ENCODE results near the gene WDR18. TPM values are rescaled to one million over a fixed set of nuclear protein-coding genes. Genes with fewer than 3 reads are reported as not detected.

Gene WDR18
- total and polyA plus RNA-seq, 7 donors, result 14.3 to 65.8 (median 30.7) TPM

DNA sequence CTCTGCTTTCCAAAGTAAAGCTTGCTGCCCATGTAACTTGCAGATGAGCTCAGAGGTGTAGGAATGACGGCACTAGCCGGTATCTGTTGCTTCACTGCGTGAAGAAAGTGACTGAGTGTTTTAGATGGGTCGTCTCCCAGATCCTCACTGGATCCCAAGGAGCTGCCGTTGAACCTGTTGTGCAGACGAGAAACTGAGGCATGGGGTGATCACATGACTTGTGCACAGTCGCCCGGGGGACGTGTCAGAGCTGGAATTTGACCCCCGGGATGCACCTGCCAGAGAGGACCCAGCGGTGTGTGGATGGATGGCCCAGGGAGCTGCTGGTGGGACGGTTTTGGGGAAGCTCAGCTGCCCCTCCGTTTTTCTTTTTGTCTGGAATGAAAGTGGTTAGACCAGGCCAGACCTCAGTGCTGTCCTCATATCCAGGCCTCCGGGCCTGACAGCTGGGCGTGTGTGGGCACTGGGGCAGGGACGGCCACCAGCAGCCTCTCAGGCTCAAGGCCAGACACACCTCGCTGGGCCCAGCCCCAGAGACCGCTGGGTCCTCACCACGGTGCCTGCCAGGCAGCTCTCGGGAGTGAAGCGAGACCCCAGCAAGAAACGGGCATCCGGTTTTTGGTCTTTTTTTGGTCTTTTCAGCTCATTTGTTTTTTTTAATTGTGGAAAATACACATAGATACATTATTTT is 45.8 kb upstream of the WDR18 start:
- Histone ChIP-seq H3K4me3 (no peak overlapping the region), H3K27ac (no peak overlapping the region), H3K9me3 (no peaks in the 10 kb centered on the region), H3K27me3 (no peaks in the 10 kb centered on the region), H3K36me3 (no peaks in the 10 kb centered on the region), H3K4me1 (peaks cover 0 to 51% (median 43%) of the 10 kb centered on the region in 4 donors)
- DNase-seq, result no peak
- intact Hi-C loops (cut with DNase I), result no loop called here
- WGBS, 2 donors, result 84 to 91% methylated on average over 23 of the region's 23 CpGs
- TF ChIP-seq POLR2A (IDR thresholded peaks at IDR 0.05) (no peak), EP300 (IDR thresholded peaks at IDR 0.05) (no peak), POLR2AphosphoS5 (IDR thresholded peaks at IDR 0.05) (no peak)
- TF ChIP-seq, protein P1, sequence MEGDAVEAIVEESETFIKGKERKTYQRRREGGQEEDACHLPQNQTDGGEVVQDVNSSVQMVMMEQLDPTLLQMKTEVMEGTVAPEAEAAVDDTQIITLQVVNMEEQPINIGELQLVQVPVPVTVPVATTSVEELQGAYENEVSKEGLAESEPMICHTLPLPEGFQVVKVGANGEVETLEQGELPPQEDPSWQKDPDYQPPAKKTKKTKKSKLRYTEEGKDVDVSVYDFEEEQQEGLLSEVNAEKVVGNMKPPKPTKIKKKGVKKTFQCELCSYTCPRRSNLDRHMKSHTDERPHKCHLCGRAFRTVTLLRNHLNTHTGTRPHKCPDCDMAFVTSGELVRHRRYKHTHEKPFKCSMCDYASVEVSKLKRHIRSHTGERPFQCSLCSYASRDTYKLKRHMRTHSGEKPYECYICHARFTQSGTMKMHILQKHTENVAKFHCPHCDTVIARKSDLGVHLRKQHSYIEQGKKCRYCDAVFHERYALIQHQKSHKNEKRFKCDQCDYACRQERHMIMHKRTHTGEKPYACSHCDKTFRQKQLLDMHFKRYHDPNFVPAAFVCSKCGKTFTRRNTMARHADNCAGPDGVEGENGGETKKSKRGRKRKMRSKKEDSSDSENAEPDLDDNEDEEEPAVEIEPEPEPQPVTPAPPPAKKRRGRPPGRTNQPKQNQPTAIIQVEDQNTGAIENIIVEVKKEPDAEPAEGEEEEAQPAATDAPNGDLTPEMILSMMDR (IDR thresholded peaks at IDR 0.05), result no peak

DNA sequence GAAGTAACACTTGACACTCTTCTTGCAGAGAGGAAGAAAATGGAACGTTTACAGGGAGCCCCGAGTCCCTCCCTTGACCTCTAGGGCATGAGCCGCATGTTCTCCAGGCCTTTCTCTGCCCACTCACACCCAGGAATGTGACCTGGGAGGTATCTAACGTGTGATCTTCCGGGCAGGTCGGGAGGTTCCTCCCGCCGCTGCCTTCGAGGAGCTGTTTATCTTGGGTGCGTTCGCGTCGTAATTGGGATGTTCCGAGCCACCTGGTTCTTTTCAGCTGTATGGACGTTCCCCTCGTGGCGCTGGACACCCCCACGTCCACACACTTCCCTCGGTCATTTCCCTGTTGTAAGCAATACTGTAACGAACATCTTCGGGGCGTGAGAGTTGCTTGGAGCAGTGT is 44.7 kb upstream of the WDR18 start:
- no peak for DNase-seq
- WGBS, 2 donors, result 84 to 91% methylated on average over 22 of the region's 22 CpGs
- Histone ChIP-seq H3K9me3 (no peaks in the 10 kb centered on the region), H3K4me3 (no peak overlapping the region), H3K36me3 (no peaks in the 10 kb centered on the region), H3K4me1 (peaks cover 0 to 48% (median 32%) of the 10 kb centered on the region in 4 donors), H3K27me3 (no peaks in the 10 kb centered on the region), H3K27ac (no peak overlapping the region)
- TF ChIP-seq, protein P1 (IDR thresholded peaks at IDR 0.05), result no peak
- TF ChIP-seq EP300 (IDR thresholded peaks at IDR 0.05), result no peak
- no peak for TF ChIP-seq POLR2A (IDR thresholded peaks at IDR 0.05)
- TF ChIP-seq POLR2AphosphoS5 (IDR thresholded peaks at IDR 0.05), result no peak
- intact Hi-C loops (cut with DNase I), result no loop called here

DNA sequence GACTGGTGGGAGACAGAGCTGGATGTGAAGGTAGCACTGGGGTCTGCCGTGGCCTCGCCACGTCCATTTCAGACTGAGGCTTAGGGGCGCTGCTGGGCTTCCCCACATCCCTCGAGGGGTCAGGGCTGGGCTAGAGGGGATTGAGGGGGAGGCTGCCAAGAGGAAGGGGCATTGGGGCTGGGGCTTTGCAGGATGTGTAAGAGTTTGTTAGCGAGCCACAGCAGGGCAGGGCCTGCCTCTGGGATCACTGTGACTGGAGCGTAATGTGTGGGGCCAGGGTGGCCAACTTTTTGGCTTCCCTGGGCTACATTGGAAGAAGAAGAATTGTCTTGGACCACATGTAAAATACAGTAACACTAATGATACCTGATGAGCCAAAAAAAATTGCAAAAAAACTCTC is 44.2 kb upstream of the WDR18 start:
- H3K27ac ChIP-seq, result peak overlapping the region in 3 of 4 donors; percentile 80 to 92 (median 87)
- H3K4me1 ChIP-seq, result peaks cover 0 to 48% (median 27%) of the 10 kb centered on the region in 4 donors
- H3K4me3 ChIP-seq, result no peak overlapping the region
- no peaks in the 10 kb centered on the region for H3K27me3 ChIP-seq
- no peak for DNase-seq
- TF ChIP-seq, protein P1 (IDR thresholded peaks at IDR 0.05), result no peak
- TF ChIP-seq EP300 (IDR thresholded peaks at IDR 0.05), result no peak
- TF ChIP-seq POLR2A (IDR thresholded peaks at IDR 0.05), result no peak
- no peak for TF ChIP-seq POLR2AphosphoS5 (IDR thresholded peaks at IDR 0.05)
- intact Hi-C loops (cut with DNase I), result no loop called here
- H3K36me3 ChIP-seq, result no peaks in the 10 kb centered on the region
- WGBS, 2 donors, result 97 to 98% methylated on average over 7 of the region's 7 CpGs
- H3K9me3 ChIP-seq, result no peaks in the 10 kb centered on the region

DNA sequence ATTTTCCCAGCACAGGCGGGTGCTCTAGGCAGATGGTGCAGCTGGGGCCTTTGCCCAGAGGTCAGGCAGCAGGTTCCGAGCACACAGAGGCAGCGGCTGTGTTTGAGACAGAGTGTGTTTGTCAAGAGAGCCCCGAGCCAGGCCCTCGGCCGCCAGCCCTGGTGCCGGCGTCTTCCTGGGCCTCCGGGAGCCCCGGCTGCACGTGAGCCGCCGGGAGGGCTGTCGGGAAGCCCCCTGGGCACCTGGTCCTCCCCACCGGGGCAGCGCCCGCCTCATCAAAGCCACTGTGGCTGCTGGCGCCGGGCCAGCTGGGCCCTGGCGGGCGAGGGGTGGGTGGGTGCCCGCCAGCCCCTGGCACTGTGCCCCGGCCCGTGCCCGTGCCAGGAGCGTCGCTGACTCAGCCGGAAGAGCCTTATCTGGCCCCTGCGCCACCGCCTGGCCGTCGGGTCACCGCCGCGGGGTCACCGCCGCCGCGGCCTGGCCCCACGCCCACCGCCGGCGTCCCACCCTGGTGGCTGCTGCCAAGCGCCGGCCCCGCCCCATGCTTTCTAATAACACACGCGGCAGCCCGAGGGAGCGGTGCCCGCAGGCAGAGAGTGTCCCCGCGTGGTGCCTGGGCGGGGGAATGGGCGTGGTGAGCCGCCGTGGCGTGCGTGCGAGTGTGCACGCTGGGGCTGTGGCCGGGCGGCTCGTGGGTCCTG is 43.4 kb upstream of the WDR18 start:
- H3K4me3 ChIP-seq, result peak overlapping the region; percentile 0 to 42 (median 36)
- intact Hi-C loops (cut with DNase I), result no loop called here
- H3K4me1 ChIP-seq, result peaks cover 0 to 47% (median 21%) of the 10 kb centered on the region in 4 donors

More for the DNA sequence above, 43.4 kb upstream of the WDR18 start:
- Histone ChIP-seq H3K9me3 (no peaks in the 10 kb centered on the region), H3K36me3 (no peaks in the 10 kb centered on the region), H3K27ac (peak overlapping the region; percentile 79 to 92 (median 84)), H3K27me3 (no peaks in the 10 kb centered on the region)
- TF ChIP-seq POLR2A (IDR thresholded peaks at IDR 0.05) (no peak), POLR2AphosphoS5 (IDR thresholded peaks at IDR 0.05) (peak in 2 of 4 donors; percentile 30)
- 6 to 18% methylated on average over 64 of the region's 64 CpGs for WGBS, 2 donors
- DNase-seq, result peak; percentile 87
